ENCODE results near the gene SPATA19.
A peak's percentile ranks its signal among the peaks of the same experiment; 100 is the strongest.

Gene SPATA19, protein sequence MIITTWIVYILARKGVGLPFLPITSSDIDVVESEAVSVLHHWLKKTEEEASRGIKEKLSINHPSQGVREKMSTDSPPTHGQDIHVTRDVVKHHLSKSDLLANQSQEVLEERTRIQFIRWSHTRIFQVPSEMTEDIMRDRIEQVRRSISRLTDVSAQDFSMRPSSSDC

DNA sequence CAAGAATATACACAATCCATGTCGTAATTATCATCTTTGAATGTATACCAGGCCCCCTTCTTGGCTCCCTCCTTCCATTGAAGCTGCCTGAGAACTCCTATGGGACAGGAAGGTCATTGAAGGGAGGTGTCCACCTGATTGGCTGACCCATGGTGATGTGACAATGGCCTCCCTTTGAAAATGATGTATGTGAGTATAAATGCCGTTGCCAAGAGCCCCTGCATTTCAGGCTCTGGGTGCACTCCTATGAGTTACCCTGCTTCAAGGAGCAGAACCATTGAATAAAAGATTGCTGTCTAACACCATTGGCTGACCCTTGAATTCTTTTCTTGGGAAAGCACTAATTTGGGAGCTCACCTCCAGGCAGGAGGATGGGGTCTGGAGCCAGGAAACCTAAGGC is at the start of gene SPATA19:
SPATA19 (minus strand) TSS at position 101 of the 400 bp plus-strand sequence; CDS start at position 34, 67 bp downstream.
- no peak for DNase-seq (ENCODE audit: extremely low spot score)
- TF ChIP-seq, protein P1, sequence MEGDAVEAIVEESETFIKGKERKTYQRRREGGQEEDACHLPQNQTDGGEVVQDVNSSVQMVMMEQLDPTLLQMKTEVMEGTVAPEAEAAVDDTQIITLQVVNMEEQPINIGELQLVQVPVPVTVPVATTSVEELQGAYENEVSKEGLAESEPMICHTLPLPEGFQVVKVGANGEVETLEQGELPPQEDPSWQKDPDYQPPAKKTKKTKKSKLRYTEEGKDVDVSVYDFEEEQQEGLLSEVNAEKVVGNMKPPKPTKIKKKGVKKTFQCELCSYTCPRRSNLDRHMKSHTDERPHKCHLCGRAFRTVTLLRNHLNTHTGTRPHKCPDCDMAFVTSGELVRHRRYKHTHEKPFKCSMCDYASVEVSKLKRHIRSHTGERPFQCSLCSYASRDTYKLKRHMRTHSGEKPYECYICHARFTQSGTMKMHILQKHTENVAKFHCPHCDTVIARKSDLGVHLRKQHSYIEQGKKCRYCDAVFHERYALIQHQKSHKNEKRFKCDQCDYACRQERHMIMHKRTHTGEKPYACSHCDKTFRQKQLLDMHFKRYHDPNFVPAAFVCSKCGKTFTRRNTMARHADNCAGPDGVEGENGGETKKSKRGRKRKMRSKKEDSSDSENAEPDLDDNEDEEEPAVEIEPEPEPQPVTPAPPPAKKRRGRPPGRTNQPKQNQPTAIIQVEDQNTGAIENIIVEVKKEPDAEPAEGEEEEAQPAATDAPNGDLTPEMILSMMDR (IDR thresholded peaks at IDR 0.05; ENCODE audit: control extremely low read depth, extremely low read depth, low read depth, missing control alignments): no peak
- POLR2A ChIA-PET: no interaction called here
- CTCF ChIA-PET: interaction anchor here (1.4 kb wide), 1 partner anchor 8 kb away, joined by 3 read pairs; no protein-coding TSS in a partner anchor

DNA sequence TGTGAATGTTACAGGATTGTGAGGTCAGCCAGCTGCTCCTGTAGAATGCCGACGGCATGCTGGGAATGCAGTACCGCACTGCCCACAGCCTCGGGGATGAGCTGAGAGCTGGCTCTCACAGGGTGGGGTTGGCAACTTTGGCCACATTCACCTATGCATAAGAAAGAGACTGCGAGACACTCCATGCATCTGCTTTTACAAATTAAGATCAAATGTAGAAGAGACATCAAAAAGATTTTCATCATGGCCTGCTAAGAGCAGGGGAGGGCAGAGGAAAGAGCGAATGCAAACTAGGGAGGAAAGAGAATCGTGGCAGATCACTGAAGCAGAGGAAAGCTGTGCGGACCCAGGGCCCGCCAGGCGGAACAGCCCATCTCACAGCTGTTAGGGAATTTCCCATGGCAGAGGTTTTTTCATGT is 49.8 kb upstream of the SPATA19 start:
- ChIA-PET CTCF (no interaction called here), POLR2A (no interaction called here)
- no peak for DNase-seq (ENCODE audit: extremely low spot score)
- TF ChIP-seq, protein P1 (IDR thresholded peaks at IDR 0.05; ENCODE audit: control extremely low read depth, extremely low read depth, low read depth, missing control alignments): no peak

DNA sequence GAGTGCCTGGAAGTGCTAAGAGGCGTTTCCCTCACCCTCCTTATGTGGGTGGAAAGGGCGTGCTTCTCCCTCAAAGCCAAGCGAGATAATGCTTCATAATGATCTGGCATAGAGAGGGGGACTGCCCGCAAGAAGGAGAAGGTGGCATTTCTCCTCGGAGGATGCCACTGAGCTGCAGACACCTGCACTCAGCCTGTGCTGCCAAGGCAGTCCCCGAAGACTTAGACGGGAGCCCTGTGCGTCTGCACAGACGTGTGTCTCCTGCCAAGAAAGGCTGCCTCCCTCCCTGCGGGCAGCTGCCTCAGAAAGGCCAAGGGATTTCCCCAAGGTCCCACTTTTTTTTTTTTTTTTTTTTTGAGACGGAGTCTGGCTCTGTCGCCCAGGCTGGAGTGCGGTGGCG is 48.1 kb upstream of the SPATA19 start:
- CTCF ChIA-PET: no interaction called here
- POLR2A ChIA-PET: no interaction called here
- TF ChIP-seq, protein P1 (IDR thresholded peaks at IDR 0.05; ENCODE audit: control extremely low read depth, extremely low read depth, low read depth, missing control alignments): no peak
- DNase-seq (ENCODE audit: extremely low spot score): no peak

DNA sequence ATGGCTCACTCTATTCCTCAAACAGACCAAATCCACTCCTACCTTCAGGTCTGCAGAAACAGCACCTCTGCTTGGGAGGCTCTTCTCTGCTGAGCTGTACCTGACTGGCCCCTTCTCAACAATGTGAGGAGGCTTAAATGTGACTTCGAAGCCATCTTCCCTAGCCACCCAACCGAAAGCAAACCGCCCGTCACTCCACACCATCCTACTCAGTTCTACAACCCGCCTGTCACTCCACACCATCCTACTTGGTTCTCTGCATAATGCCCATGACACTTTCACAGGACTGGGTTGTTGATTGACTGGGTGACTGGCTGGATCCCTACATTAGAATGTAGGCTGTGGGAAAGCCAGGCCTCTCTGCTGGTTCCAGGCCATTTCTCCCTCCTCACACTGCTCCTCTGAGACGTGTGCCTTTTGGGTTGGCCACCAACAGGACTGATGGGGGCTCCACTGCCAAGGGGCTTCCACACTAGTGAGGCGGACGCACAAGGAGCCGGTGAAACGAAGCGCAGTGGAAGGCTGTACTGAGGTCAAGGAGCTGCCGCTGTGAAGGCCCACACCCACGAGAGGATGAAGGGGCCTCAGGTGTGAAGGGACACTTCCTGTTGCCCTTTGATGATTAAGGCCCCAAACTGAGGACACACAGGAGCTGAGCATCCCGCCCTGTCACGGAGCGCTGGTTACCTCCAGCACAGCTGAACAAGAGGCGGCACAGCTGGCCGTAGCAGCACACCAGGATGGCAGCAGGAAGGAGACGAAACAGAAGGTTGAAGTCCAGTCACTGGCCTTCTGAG is 47.5 kb upstream of the SPATA19 start:
- no peak for DNase-seq (ENCODE audit: extremely low spot score)
- TF ChIP-seq, protein P1 (IDR thresholded peaks at IDR 0.05; ENCODE audit: control extremely low read depth, extremely low read depth, low read depth, missing control alignments): no peak
- POLR2A ChIA-PET: no interaction called here
- CTCF ChIA-PET: no interaction called here

DNA sequence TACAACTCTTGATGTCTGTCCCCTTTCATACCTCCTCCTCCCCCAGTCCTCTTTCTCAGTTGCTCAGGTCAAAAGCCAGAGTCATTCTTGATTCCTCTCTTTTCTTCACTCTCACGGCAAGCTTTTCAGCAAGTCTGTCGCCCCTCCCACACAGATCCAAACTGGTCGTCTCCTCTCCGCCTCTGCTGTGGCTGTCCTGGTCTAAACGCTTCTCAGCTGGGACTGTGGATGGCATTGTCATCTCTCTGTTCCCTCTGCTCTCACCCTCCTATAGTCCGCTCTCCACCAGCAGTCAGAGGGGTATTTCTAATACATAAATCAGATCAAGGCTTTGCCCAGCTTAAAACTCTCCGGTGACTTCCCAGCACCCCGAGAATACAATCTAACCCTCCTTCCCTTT is 46.8 kb upstream of the SPATA19 start:
- ChIA-PET POLR2A (no interaction called here), CTCF (interaction anchor here (2.7 kb wide), 1 partner anchor 20 kb away, joined by 6 read pairs; no protein-coding TSS in a partner anchor)
- TF ChIP-seq, protein P1 (IDR thresholded peaks at IDR 0.05; ENCODE audit: control extremely low read depth, extremely low read depth, low read depth, missing control alignments): no peak
- DNase-seq (ENCODE audit: extremely low spot score): no peak

DNA sequence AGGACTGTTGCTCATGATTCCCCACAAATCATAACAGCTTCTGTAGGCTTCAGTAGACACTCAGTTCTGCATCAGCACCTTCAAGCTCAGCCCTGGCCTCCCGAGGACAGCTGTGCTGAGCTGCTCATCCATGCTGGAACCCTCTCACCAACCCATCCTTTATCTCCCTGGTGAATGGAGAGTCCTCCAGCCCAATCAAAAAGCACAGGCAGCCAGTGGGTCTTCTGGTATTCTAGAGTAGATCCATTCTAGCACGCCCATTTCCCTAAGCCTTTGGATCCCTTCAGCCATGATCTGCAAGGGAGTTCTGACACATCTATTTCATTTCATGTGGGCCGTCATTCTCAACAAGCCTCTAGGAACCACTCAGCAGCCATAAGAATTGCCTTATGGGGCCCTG is 44.6 kb upstream of the SPATA19 start:
- ChIA-PET POLR2A (no interaction called here), CTCF (interaction anchor here (2.7 kb wide), 1 partner anchor 18 kb away, joined by 6 read pairs; no protein-coding TSS in a partner anchor)
- TF ChIP-seq, protein P1 (IDR thresholded peaks at IDR 0.05; ENCODE audit: control extremely low read depth, extremely low read depth, low read depth, missing control alignments): no peak
- peak; percentile 7 for DNase-seq (ENCODE audit: extremely low spot score)
